ENCODE results near the gene SH2D7.
"Not testable (repeated sequence)": the region's sequence is repeated elsewhere in the genome, so short reads cannot be mapped to it uniquely, and the experiment has no call there.

The SH2D7 gene

DNA sequence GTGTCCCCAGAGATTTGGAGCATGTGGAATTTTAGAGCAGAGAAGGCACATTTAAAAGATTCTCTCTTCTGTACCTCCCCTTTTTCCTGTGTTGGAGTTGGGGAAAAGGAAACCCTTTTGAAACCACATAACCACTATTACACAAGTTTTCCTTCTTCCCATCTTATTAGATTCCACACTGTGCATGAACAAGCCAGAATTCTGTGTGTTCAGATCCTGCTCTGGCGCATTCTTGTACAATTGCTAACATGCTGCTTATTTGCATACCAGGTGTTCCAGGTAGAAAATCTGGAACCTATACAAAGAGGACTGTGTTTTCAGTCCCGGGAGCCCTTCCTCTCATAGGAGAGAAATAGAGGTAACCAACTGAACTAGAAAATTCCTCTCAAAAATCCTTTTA, 41.4 kb downstream of the SH2D7 start:
- no peak for DNase-seq (ENCODE audit: low read depth, low spot score)

DNA sequence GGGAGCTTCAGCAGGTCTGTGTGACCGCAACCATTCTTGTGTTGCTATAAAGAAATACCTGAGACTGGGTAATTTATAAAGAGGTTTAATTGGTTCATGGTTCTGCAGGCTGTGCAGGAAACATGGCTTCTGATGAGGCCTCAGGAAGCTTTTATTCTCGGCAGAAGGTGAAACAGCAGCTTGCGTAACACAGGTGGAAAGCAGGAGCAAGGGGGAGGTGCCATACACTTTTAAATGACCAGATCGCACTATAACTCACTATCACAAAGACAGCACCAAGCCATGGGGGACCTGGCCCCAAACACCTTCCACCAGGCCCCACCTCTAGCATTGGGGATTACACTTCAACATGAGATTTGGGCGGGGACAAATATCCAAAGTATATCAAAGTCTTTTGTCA, 47.2 kb downstream of the SH2D7 start:
- DNase-seq (ENCODE audit: low read depth, low spot score): no peak

DNA sequence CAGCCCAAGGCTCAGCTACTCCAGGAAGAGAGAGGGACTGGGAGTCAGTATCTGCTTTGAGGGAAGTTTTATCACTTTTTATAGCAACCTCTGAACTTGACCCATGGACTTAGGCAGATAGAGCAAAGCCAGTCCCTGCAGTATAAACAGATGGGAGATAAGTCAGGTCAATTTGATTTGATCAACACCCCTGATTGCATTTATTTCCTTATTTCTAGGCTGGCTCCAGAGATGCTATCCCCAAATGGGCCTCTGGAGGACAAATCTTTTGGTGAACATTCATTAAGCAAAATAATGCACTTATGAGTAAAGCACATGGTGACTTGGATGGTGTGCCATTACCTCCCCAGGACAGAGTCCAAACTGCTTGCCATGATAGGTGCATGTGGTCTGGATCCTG, 47.9 kb downstream of the SH2D7 start:
- no peak for DNase-seq (ENCODE audit: low read depth, low spot score)

DNA sequence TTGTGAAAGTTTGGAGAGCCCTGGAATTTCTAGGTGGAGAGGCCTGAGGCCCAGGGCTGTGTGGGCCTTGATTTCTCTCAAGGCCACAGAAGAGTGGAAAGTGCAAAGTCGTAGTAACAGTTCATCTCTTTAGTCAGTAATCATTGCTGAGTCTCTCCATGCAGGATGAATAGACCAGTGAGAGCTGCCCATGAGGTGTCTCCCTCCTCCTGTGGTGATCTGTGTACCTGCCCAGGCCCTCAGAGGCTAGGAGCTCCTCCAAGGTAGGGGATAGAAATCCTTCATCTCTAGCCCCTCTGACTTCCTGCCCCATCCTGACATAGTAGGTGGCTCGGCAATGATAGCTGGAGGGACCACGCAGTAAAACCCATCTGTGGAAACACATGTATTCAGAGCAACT, 50.0 kb downstream of the SH2D7 start:
- no peak for DNase-seq (ENCODE audit: low read depth, low spot score)

DNA sequence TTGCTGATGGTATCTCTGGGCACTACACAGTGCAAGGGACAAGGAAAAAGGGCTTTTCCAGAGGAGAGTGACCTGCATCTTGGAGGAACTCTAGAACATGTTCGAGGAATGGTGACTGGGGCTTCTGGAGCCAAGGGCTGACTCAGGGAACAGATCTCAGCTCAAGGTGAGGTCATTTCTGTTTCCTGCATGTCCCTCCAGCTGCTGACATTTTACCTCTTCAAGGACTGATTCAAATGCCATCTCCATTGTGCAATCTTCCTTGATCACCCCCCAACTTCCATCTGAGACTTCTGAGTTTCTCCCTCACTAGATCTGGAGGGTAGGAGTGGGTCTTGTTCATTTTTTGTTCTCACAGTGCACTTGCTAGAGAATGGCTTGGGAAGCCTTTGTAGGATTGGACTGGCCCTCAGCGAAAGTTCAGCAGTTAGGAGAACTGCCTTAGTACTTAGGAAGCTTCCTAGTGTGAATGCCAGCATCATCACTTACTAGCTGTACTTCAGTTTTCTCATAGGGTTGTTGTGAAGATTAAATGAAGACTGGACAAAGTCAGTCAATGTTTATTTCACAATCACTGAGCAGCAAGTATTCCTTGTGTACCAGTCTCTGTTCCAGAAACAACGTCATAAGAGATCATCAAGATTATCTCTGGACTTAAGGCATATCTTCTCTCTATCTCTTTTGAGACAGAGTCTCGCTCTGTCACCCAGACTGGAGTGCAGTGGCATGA, 54.2 kb downstream of the SH2D7 start:
- no peak for DNase-seq (ENCODE audit: low read depth, low spot score)

DNA sequence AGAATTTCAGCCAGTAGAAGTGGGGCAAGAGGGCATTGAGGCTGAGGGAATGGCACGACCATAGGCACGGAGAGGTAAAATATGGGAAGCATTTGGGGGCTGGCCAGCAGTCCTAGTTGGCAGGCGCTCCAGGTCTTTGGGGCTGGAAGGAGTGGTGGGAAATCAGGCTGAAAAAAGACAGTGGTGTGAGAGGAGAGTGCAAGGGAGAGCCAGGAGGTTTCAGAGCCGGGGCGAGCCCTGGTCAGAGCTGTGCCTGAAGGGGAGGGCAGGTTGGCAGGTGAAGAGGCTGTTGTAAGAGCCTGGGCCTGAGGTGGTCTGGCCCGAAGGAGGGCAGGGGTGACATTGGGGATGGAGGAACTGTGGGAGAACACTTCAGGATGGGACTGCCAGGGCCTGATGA, 55.2 kb downstream of the SH2D7 start:
- no peak for DNase-seq (ENCODE audit: low read depth, low spot score)

DNA sequence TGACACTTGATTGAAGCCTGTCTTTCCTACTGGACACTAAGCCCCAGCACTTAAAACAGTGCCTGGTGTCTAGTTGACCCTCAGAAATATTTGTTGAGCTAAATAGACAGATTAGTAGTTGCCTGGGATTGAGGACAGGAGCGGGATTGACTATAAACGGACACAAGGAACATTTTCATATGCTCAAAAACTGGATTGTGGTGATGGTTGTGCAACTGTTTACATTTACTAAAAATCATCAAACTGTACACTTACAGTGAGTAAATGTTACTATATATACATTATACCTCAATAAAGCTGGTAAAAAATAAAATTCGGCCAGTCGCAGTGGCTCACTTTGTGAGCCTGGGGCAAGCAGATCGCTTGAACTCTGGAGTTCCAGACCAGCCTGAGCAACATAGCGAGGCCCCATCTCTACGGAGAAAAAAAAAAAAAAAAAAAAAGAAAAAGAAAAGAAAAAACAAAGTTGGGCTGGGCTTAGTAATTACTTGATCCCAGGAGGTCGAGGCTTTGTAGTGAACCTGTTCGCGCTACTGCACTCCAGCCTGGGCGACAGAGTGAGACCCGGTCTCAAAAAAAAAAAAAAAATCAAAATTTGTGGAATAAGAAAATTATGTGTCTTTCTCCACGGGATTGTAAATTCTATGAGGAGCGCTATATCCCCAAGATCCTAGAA, 56.2 kb downstream of the SH2D7 start:
- DNase-seq (ENCODE audit: low read depth, low spot score): no peak

DNA sequence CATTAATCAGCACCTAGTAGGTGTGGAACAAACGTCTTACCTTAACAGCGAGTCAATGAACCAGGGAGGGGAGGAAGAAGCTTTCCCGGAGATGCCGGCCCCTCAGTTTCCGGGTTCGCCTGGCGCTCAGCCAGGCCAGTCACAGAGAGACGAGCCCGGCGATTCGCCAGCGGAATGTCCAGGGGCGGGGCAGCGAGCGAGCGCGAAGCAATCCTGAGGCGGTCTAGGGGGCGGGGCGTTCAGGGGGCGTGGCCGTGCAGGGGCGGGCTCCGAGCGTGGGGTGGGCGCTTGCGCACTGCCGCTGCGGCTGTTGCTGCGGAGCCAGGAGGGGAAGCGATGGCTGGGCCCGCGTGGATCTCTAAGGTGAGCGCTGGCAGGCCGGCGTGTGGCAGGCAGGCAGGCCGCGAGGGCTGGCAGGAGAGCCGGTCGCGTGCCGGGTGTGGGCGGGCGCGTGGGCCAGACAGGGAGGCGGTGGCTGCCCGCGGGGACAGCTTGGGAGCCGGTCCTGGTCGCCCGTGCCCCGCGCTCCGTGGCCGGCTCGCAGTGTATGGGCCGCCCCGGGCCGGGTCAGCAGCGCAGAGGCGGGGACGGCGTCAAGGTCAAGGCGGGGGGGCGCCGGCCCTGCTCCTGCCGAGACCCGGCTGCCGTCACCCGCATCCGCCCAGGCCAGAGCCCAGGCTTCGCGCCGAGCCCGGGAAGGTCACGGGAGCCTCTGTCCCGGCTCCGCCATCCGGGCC, 56.9 kb downstream of the SH2D7 start, which contains the start of gene IDH3A:
IDH3A (plus strand) TSS at position 295 of the 737 bp plus-strand sequence; CDS start at position 337, 42 bp downstream.
- DNase-seq (ENCODE audit: low read depth, low spot score): peak; percentile 100

DNA sequence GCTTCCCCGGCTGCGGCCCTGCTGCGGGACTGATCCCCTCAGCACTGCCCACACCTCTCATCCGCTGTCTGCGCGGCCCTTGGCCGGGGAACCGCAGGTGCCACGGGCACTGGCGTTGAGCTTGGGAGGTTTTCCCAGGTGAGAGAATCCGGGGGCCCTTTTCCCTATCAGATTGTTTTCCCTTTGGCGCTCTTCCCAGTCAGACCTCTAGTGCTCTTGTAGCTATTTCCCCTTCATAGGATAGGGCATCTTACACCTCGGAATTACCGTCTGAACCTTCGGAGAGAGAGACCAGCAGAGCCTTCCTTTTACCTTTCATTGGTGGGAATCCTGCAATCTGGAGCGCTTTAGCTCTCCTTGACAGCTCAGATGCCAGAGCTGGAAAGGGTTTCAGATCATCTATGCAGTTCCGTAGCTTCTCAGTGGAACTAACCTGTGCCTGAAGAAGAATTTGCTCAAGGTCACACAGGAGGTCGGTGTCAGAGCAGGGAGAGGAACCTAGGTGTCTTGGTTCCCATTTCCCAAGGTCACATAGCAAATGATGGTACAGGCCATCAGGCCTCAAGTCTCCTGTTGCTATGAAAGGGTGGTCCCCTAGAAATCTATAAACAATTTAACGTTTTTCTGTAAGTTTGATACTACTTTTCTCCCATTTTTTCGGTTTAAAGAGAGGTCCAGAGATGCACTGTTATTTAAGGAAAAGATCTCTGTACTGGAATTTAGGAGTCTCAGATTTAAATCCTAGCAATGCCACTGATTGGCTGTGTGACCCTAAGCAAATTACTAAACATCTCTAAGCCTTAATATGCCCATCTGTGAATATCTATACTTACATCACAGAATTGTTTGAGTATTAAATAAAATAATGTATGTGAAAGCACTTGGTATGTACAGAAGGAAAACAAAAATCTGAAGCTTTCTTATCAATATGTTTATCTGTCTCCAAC, 57.7 kb downstream of the SH2D7 start:
- no peak for DNase-seq (ENCODE audit: low read depth, low spot score)

DNA sequence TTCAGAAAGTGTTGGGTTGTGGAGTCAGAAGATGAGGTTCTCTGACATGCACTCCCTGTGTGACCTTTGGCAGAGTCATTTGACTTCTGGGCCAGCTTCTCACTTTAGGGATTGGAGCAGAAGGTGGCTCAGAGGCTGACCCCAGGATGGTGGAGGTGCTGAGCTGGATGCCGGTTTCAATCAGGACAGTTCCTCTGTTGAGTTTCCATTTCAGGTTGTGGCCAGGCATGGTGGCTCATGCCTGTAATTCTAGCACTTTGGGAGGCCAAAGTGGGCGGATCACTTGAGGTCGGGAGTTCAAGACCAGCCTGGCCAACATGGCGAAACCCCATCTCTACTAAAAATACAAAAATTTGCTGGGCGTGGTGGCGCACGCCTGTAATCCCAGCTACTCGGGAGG, 58.7 kb downstream of the SH2D7 start:
- not testable (repeated sequence) for DNase-seq (ENCODE audit: low read depth, low spot score)

Data from activated naive CD8-positive, alpha-beta T cell treated with anti-CD3 and anti-CD28 coated beads, Interleukin-2, amount 50 U/mL, for 16 hours (primary cell).